ENCODE data around the gene BACH2.

Gene BACH2

GRCh38 chr6:90107771-90108282, 188.8 kb downstream of the BACH2 start:
- no peak for TF ChIP-seq CTCF (IDR thresholded peaks at IDR 0.05; ENCODE audit: low read depth, low read length)
- no peak overlapping the region for H3K4me3 ChIP-seq (ENCODE audit: low read depth, low read length)

GRCh38 chr6:90107371-90107770, 189.3 kb downstream of the BACH2 start:
- TF ChIP-seq CTCF (IDR thresholded peaks at IDR 0.05; ENCODE audit: low read depth, low read length), result no peak
- no peak overlapping the region for H3K4me3 ChIP-seq (ENCODE audit: low read depth, low read length)

- no peak overlapping the region for H3K4me3 ChIP-seq (ENCODE audit: low read depth, low read length)
- no peak for TF ChIP-seq CTCF (IDR thresholded peaks at IDR 0.05; ENCODE audit: low read depth, low read length)
Observed at GRCh38 chr6:90106449-90106848, 190.2 kb downstream of the BACH2 start.

- H3K4me3 ChIP-seq (ENCODE audit: low read depth, low read length), result no peak overlapping the region
- no peak for TF ChIP-seq CTCF (IDR thresholded peaks at IDR 0.05; ENCODE audit: low read depth, low read length)
Observed at GRCh38 chr6:90105506-90106170, 191.0 kb downstream of the BACH2 start.

GRCh38 chr6:90103056-90103800, 193.4 kb downstream of the BACH2 start:
- TF ChIP-seq CTCF (IDR thresholded peaks at IDR 0.05; ENCODE audit: low read depth, low read length), result no peak
- no peak overlapping the region for H3K4me3 ChIP-seq (ENCODE audit: low read depth, low read length)

- TF ChIP-seq CTCF (IDR thresholded peaks at IDR 0.05; ENCODE audit: low read depth, low read length), result no peak
- no peak overlapping the region for H3K4me3 ChIP-seq (ENCODE audit: low read depth, low read length)
Observed at GRCh38 chr6:90101403-90101802, 195.2 kb downstream of the BACH2 start.

GRCh38 chr6:90100059-90100665, 196.5 kb downstream of the BACH2 start:
- no peak for TF ChIP-seq CTCF (IDR thresholded peaks at IDR 0.05; ENCODE audit: low read depth, low read length)
- no peak overlapping the region for H3K4me3 ChIP-seq (ENCODE audit: low read depth, low read length)
